ENCODE measurements around the gene SERPINE1. TPM values are rescaled to one million over a fixed set of nuclear protein-coding genes. Genes with fewer than 3 reads are reported as not detected.
A peak's percentile ranks its signal among the peaks of the same experiment; 100 is the strongest.

The SERPINE1 gene
- total and polyA plus RNA-seq, 2 of the 4 experiments (the other 2 are of a cell fraction): 1,441 to 2,783 TPM

- Histone ChIP-seq H3K14ac (replicated peaks; ENCODE audit: low read depth, low read length) (peak within 1 kb of the TSS; percentile 100), H2BK5ac (ENCODE audit: low read depth, low read length, poor library complexity, severe bottlenecking) (peak within 1 kb of the TSS; percentile 91), H3K4ac (ENCODE audit: low read depth, low read length) (peak within 1 kb of the TSS; percentile 100), H3K18ac (ENCODE audit: low read depth, low read length) (peak within 1 kb of the TSS; percentile 54), H2AK9ac (replicated peaks; ENCODE audit: low read depth, low read length, poor library complexity) (peak within 1 kb of the TSS; percentile 98), H3K9ac (ENCODE audit: low read depth, low read length) (peak within 1 kb of the TSS; percentile 98), H3K23ac (ENCODE audit: low read depth, low read length) (peak within 1 kb of the TSS; percentile 99), H3K79me1 (ENCODE audit: low read depth in 1 of 2, low read length in 2 of 2) (peaks cover 15 to 46% of the 10 kb centered on the region in 2 experiments; a peak in 3 of 4 replicates), H4K20me1 (ENCODE audit: insufficient read depth, low read length) (no peaks in the 10 kb centered on the region), H2BK15ac (ENCODE audit: low read depth, low read length) (peak within 1 kb of the TSS; percentile 90), H2BK120ac (ENCODE audit: low read depth, low read length) (peak within 1 kb of the TSS; percentile 96), H2BK20ac (ENCODE audit: low read depth, low read length) (peak within 1 kb of the TSS; percentile 91), H3K36me3 (ENCODE audit: control insufficient read depth, insufficient read depth, low read length) (peaks cover 34% of the 10 kb centered on the region), H2AK5ac (ENCODE audit: low read depth, low read length) (peak within 1 kb of the TSS; percentile 95), H3K4me2 (ENCODE audit: low read depth, low read length) (peak within 1 kb of the TSS; percentile 84), H3K27me3 (ENCODE audit: control insufficient read depth, insufficient read depth, low read length) (no peaks in the 10 kb centered on the region), H4K8ac (ENCODE audit: low read depth in 2 of 2, low read length in 2 of 2) (peak within 1 kb of the TSS; percentile 92 to 95), H3K4me3 (ENCODE audit: insufficient read depth, low read depth, low read length) (peak within 1 kb of the TSS; percentile 80), H4K91ac (ENCODE audit: insufficient read depth, low read depth, low read length) (peak within 1 kb of the TSS; percentile 97), H3K56ac (ENCODE audit: extremely low read depth, insufficient read depth, low read length) (peak within 1 kb of the TSS; percentile 95), H3K9me3 (ENCODE audit: control insufficient read depth, insufficient read depth, low read length) (no peaks in the 10 kb centered on the region), H2AFZ (replicated peaks; ENCODE audit: low read length, poor library complexity) (peak within 1 kb of the TSS; percentile 97), H4K5ac (ENCODE audit: low read depth, low read length) (peak within 1 kb of the TSS; percentile 87), H3K9me1 (ENCODE audit: insufficient read depth, low read length) (peaks cover 7% of the 10 kb centered on the region), H3K27ac (ENCODE audit: insufficient read depth, low read length) (peak within 1 kb of the TSS; percentile 92), H3K4me1 (ENCODE audit: control insufficient read depth, insufficient read depth, low read length) (peaks cover 5% of the 10 kb centered on the region; the same call in 1 of the 2 replicates)
- WGBS, 2 experiments (ENCODE audit: extremely low coverage in 2 of 2, insufficient read length in 1 of 2): 0% methylated on average over 6 of the region's 26 CpGs; no CpG with 5 or more reads in 1 of the 2 experiments
- BruUV-seq (replicated peaks): no TSS peak
- peak; percentile 89 for ATAC-seq (ENCODE audit: low read depth)
- TF ChIP-seq SMC3 (IDR thresholded peaks at IDR 0.05; ENCODE audit: low read depth, low read length) (0 out of 2 replicates have a peak, but pooled peaks have one; percentile 2), POLR2A (IDR thresholded peaks at IDR 0.05; ENCODE audit: low read depth, low read length) (peak; percentile 66), MAZ (IDR thresholded peaks at IDR 0.05; ENCODE audit: borderline replicate concordance, low read depth, low read length) (peak; percentile 96), RFX5 (IDR thresholded peaks at IDR 0.05; ENCODE audit: low read depth, low read length) (no peak), MAFK (IDR thresholded peaks at IDR 0.05; ENCODE audit: low read depth, low read length) (no peak), CEBPB (IDR thresholded peaks at IDR 0.05; ENCODE audit: low read depth, low read length) (peak; percentile 81), RCOR1 (IDR thresholded peaks at IDR 0.05; ENCODE audit: insufficient replicate concordance, low read length) (no peak)
- TF ChIP-seq, protein P1, sequence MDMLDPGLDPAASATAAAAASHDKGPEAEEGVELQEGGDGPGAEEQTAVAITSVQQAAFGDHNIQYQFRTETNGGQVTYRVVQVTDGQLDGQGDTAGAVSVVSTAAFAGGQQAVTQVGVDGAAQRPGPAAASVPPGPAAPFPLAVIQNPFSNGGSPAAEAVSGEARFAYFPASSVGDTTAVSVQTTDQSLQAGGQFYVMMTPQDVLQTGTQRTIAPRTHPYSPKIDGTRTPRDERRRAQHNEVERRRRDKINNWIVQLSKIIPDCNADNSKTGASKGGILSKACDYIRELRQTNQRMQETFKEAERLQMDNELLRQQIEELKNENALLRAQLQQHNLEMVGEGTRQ (IDR thresholded peaks at IDR 0.05; ENCODE audit: low read depth, low read length): no peak
- in situ Hi-C loops (cut with MboI; ENCODE audit: low sequenced_read_pairs): no loop called here
- DNase-seq: peak; percentile 74
- dilution Hi-C loops (cut with HindIII; ENCODE audit: low sequenced_read_pairs, unreplicated experiment): no loop called here
- intact Hi-C loops (cut with micrococcal nuclease): no loop called here
- CTCF ChIA-PET: interaction anchor here (1.0 kb wide), 1 partner anchor 197 kb away, joined by 3 read pairs; no protein-coding TSS in a partner anchor
- POLR2A ChIA-PET (ENCODE audit: unreplicated experiment): interaction anchor here (0.5 to 2.0 kb wide), 4 partner anchors 37 to 170 kb away, joined by 3 to 4 read pairs (median 4); no protein-coding TSS in a partner anchor
Observed at GRCh38 chr7:101085162-101085964, 41.5 kb upstream of the SERPINE1 start, which contains the start of gene TRIM56. Gene TRIM56 (plus strand): TSS chr7:101085481. CDS start chr7:101087313, 1,832 bp downstream.

All from IMR-90 (cell line).